ENCODE data around the gene NFIC. TPM values are rescaled to one million over a fixed set of nuclear protein-coding genes. Genes with fewer than 3 reads are reported as not detected.

The NFIC gene
- total RNA-seq, 1 experiment from 2014 or later: 85.5 TPM

DNA sequence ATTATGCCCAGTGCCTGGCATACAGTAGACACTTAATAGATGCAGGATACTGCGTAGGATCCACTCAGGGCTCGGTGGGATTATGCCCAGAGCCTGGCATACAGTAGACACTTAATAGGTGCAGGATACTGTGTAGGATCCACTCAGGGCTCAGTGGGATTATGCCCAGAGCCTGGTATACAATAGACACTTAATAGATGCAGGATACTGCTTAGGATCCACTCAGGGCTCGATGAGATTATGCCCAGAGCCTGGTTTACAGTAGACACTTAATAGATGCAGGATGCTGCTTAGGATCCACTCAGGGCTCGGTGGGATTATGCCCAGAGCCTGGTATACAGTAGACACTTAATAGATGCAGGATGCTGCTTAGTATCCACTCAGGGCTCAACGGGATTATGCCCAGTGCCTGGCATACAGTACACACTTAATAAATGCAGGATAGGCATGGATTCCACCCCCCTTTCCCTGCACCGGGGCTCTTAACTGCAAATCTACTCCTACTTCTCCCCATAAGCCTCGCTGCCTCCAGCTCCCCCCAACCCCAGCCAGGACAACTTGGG, 89.1 kb downstream of the NFIC start:
- ChIA-PET POLR2A (no interaction called here), CTCF (interaction anchor here (0.6 kb wide), 1 partner anchor 215 kb away, joined by 3 read pairs; no protein-coding TSS in a partner anchor)
- intact Hi-C loops (cut with micrococcal nuclease): no loop called here
- no peaks in the 10 kb centered on the region for H3K27me3 Mint-ChIP-seq (ENCODE audit: insufficient read depth, unreplicated experiment)
- H3K36me3 Mint-ChIP-seq (ENCODE audit: insufficient read depth, unreplicated experiment): peaks cover 86% of the 10 kb centered on the region
- H3K4me3 Mint-ChIP-seq (ENCODE audit: unreplicated experiment): no peak overlapping the region
- no peak for DNase-seq (ENCODE audit: unreplicated experiment)
- H3K9me3 Mint-ChIP-seq (ENCODE audit: unreplicated experiment): no peaks in the 10 kb centered on the region
- peaks cover 7% of the 10 kb centered on the region for H3K4me1 Mint-ChIP-seq (ENCODE audit: insufficient read depth, unreplicated experiment)
- TF ChIP-seq, protein P1, sequence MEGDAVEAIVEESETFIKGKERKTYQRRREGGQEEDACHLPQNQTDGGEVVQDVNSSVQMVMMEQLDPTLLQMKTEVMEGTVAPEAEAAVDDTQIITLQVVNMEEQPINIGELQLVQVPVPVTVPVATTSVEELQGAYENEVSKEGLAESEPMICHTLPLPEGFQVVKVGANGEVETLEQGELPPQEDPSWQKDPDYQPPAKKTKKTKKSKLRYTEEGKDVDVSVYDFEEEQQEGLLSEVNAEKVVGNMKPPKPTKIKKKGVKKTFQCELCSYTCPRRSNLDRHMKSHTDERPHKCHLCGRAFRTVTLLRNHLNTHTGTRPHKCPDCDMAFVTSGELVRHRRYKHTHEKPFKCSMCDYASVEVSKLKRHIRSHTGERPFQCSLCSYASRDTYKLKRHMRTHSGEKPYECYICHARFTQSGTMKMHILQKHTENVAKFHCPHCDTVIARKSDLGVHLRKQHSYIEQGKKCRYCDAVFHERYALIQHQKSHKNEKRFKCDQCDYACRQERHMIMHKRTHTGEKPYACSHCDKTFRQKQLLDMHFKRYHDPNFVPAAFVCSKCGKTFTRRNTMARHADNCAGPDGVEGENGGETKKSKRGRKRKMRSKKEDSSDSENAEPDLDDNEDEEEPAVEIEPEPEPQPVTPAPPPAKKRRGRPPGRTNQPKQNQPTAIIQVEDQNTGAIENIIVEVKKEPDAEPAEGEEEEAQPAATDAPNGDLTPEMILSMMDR (IDR thresholded peaks at IDR 0.05; ENCODE audit: unreplicated experiment): no peak
- BruUV-seq (replicated peaks): no TSS peak
- H3K27ac Mint-ChIP-seq (ENCODE audit: low read depth, unreplicated experiment): no peak overlapping the region

DNA sequence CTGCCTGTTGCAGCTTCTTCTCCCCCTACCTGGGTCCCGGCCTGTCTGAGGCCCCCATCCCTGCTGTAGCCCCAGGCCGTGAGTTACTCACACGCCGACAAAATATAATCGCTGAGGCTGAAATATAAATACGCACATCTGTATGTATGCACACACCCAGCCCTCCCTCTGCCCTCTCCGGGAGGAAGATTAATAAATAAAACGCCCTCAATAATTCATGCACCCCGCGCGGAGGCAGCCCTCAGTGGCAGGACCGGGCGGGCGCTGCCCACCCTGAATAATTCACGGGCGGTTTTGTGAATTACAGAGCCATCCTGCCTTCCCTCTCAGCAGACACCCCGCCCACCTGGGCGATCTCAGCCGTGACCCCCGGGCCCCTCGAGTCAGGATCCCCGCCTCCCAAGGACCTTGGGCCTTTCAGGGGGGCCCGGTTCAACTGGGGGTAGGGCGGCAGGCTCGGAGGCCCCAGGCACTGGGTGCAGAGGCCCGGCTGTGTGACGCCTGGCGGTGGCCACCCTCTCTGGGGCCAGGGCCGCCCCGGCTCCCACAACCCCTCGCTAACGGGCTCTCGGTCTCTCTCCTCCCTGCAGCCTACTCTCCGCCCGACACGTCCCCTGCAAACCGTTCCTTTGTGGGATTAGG, 89.7 kb downstream of the NFIC start:
- H3K4me3 Mint-ChIP-seq (ENCODE audit: unreplicated experiment): no peak overlapping the region
- BruUV-seq (replicated peaks): no TSS peak
- H3K27ac Mint-ChIP-seq (ENCODE audit: low read depth, unreplicated experiment): no peak overlapping the region
- H3K9me3 Mint-ChIP-seq (ENCODE audit: unreplicated experiment): no peaks in the 10 kb centered on the region
- CTCF ChIA-PET: interaction anchor here (0.6 kb wide), 1 partner anchor 215 kb away, joined by 3 read pairs; no protein-coding TSS in a partner anchor
- H3K36me3 Mint-ChIP-seq (ENCODE audit: insufficient read depth, unreplicated experiment): peaks cover 86% of the 10 kb centered on the region
- TF ChIP-seq, protein P1 (IDR thresholded peaks at IDR 0.05; ENCODE audit: unreplicated experiment): no peak
- DNase-seq (ENCODE audit: unreplicated experiment): no peak
- no peaks in the 10 kb centered on the region for H3K27me3 Mint-ChIP-seq (ENCODE audit: insufficient read depth, unreplicated experiment)
- POLR2A ChIA-PET: no interaction called here
- peaks cover 3% of the 10 kb centered on the region for H3K4me1 Mint-ChIP-seq (ENCODE audit: insufficient read depth, unreplicated experiment)
- intact Hi-C loops (cut with micrococcal nuclease): no loop called here

DNA sequence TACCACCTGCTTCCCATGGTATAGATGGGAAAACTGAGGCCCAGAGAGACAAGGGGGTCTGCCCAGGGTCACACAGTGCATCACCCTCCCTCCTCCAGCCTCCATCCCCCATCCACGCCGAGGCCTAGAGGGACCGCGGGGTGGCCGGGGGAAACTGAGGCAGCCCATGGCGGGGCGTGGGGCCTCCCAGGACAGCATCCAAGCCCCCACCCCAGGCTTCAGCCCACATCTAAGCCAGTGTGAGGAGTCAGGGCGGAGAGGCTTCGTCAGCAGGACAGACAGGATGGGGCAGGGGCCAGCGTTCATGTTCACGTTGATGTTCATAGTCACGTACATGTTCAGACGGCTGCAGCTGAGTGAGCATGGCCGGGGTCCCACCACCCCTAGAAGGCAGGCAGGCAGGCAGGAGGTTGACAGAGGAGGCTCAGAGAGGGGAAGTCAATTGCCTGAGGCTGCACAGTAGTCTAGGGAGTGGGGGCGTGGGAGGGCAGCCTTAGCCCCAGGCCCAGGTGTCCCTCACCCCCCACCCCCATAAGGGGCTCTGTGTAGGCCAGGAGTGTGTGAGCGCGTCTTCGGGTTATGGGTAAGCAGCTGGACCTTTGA, 90.6 kb downstream of the NFIC start:
- no TSS peak for BruUV-seq (replicated peaks)
- ChIA-PET POLR2A (interaction anchor here (1.0 to 1.3 kb wide), 2 partner anchors 11 to 13 kb away, joined by 3 to 5 read pairs; no protein-coding TSS in a partner anchor), CTCF (no interaction called here)
- H3K4me3 Mint-ChIP-seq (ENCODE audit: unreplicated experiment): no peak overlapping the region
- peaks cover 82% of the 10 kb centered on the region for H3K36me3 Mint-ChIP-seq (ENCODE audit: insufficient read depth, unreplicated experiment)
- TF ChIP-seq, protein P1 (IDR thresholded peaks at IDR 0.05; ENCODE audit: unreplicated experiment): no peak
- H3K4me1 Mint-ChIP-seq (ENCODE audit: insufficient read depth, unreplicated experiment): no peaks in the 10 kb centered on the region
- no peak overlapping the region for H3K27ac Mint-ChIP-seq (ENCODE audit: low read depth, unreplicated experiment)
- H3K9me3 Mint-ChIP-seq (ENCODE audit: unreplicated experiment): no peaks in the 10 kb centered on the region
- no peaks in the 10 kb centered on the region for H3K27me3 Mint-ChIP-seq (ENCODE audit: insufficient read depth, unreplicated experiment)
- intact Hi-C loops (cut with micrococcal nuclease): no loop called here
- DNase-seq (ENCODE audit: unreplicated experiment): no peak

DNA sequence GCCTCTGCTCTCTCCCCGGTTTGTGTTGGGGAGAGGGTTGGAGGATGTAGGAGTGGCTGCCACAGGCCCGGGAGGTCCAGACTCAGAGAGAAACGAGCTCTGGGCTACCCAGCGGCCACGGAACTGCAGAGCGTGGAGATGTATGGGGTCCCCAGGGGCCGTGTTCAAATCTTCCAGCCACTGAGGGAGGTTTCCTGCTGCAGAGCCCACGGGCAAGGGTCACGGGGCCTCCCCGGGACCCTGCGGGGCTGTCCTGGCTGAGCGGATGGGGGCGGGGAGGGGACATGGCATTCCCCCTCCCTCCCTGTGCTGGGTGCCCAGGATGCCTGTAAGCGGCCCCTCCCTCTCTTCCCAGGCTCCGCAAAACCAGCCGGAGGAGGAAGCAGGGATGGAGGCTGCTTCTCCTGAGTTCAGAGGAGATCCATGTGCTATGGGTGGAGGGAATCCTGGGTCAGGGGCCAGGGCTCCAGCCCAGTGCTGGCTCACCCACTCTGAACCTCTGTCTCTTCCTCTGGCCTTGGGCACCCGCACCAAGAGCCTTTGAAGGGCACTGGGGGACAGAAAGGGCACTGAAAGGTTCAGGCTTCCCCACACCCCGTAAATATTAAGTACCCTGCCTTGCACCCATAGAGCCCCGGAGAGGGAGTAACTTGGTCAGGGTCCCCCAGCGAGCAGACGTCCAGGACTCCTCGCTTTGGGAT, 91.3 kb downstream of the NFIC start:
- CTCF ChIA-PET: no interaction called here

More for the DNA sequence above, 91.3 kb downstream of the NFIC start:
- Mint-ChIP-seq H3K9me3 (ENCODE audit: unreplicated experiment) (no peaks in the 10 kb centered on the region), H3K4me3 (ENCODE audit: unreplicated experiment) (no peak overlapping the region), H3K36me3 (ENCODE audit: insufficient read depth, unreplicated experiment) (peaks cover 82% of the 10 kb centered on the region), H3K27ac (ENCODE audit: low read depth, unreplicated experiment) (no peak overlapping the region), H3K4me1 (ENCODE audit: insufficient read depth, unreplicated experiment) (no peaks in the 10 kb centered on the region), H3K27me3 (ENCODE audit: insufficient read depth, unreplicated experiment) (no peaks in the 10 kb centered on the region)
- TF ChIP-seq, protein P1 (IDR thresholded peaks at IDR 0.05; ENCODE audit: unreplicated experiment): no peak
- POLR2A ChIA-PET: interaction anchor here (1.0 to 1.3 kb wide), 2 partner anchors 12 kb away, joined by 3 to 5 read pairs; no protein-coding TSS in a partner anchor
- intact Hi-C loops (cut with micrococcal nuclease): no loop called here
- DNase-seq (ENCODE audit: unreplicated experiment): no peak
- no TSS peak for BruUV-seq (replicated peaks)

Data from MCF 10A (cell line).